Stimulated activated CD8-positive, alpha-beta memory T cell treated with anti-CD3 and anti-CD28 coated beads, Interleukin-7, amount 100 ng/mL, for 24 hours (primary cell): Measurements from ENCODE around the gene CCDC183.
"Not testable (repeated sequence)": the region's sequence is repeated elsewhere in the genome, so short reads cannot be mapped to it uniquely, and the experiment has no call there.

ENCODE experiments used
- DNase-seq: peaks from one replicate; pipeline ENCODE4 v3.0.0-alpha.2; 2020; ENCODE audit warnings: low read depth

CCDC183 gene

DNA sequence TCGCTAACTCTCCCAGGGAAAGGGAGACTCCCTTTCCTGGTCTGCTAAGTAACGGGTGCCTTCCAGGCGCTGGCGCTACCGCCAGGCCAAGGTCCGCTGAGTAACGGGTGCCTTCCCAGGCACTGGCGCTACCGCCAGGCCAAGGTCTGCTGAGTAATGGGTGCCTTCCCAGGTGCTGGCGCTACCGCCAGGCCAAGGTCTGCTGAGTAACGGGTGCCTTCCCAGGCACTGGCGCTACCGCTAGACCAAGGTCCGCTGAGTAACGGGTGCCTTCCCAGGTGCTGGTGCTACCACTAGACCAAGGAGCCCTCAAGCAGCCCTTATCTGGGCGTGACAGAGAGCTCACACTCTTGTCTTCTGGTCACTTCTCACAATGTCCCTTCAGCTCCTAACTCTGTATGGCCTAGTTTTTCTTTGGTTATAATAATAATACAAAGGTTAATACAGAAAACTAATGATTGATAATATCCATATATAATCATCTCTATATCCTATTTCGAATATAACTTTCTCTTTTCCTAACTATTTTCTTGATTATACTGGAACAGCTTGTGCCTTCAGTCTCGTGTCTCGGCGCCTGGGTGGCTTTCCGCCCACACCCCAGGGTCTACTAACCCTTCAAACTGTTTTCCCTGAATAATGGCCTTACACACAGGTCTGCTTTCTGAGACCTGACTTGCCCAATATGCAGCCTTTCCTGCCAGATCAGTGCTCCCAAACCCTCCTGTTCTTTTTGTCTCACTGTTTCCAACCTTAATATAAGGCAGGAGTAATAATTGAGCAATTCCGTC is 10.4 kb upstream of the CCDC183 start:
- not testable (repeated sequence) for DNase-seq

DNA sequence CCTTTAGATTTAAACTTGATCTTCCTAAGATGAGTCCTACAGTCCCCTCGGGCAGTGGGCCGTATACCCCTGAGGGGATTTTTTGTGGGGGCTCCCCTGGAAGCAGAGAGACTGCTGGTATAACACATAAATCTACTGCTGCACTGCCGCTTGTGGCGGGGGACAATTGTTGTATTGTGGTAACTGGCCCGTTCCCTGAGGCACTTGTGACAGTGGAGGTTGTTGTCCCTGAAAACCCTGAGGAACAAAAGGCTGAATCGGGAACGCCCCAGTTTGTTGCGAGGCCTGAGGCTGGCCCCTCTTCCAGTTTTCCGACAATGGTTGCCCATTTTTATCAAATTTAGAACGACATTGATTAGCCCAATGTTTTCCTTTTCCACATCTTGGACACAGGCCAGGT is 9.7 kb upstream of the CCDC183 start:
- no peak for DNase-seq

DNA sequence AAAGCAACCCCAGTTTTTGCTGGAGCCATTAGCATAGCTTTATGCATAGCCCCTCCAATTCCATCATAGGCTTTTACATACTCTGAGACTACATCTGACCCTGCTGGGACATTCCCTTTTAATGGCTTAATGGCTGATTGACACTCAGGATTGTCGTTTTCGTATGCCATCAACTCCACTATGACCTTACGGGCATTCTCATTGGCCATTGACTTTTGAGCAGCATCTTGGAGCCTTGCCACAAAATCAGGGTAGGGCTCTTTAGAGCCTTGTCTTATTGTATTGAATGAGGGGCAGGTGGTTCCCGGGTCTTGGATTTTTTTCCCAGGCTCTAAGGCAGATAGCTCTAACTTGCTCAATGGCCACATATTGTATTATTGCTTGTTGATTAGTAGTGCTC is 9.2 kb upstream of the CCDC183 start:
- DNase-seq, result not testable (repeated sequence)

DNA sequence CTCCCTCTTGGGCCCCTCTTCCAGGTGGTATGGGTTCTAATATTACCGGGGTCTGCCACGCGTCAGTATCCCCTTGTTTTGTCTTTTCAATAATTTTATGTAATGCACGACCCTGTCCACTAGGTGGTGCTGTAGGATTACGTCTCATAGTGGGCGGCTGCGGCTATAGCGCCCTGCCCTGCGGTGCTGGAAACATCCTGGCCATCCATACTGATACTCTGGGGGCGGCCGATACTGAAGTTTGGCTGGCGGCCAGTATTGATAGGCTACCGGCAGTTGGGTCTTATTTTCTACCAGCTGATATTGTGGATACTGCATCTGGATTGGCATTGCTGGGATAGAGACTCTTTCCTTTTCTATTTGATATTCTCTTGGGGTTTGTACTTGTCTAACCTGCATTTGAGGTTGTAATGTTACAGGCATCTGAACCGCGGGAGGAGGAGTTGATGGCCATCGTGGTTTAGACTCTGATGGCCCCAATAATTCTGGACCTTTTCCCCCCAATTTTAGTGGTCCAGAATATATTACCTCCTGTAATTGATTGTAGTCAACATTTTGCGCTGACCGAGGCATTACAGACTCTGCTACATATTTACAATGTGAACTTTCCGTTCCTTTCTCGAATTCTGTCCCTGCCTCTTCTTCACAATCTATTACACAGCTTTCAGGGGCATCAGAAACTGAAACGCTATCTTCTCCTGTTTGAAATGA is 8.3 kb upstream of the CCDC183 start:
- no peak for DNase-seq

DNA sequence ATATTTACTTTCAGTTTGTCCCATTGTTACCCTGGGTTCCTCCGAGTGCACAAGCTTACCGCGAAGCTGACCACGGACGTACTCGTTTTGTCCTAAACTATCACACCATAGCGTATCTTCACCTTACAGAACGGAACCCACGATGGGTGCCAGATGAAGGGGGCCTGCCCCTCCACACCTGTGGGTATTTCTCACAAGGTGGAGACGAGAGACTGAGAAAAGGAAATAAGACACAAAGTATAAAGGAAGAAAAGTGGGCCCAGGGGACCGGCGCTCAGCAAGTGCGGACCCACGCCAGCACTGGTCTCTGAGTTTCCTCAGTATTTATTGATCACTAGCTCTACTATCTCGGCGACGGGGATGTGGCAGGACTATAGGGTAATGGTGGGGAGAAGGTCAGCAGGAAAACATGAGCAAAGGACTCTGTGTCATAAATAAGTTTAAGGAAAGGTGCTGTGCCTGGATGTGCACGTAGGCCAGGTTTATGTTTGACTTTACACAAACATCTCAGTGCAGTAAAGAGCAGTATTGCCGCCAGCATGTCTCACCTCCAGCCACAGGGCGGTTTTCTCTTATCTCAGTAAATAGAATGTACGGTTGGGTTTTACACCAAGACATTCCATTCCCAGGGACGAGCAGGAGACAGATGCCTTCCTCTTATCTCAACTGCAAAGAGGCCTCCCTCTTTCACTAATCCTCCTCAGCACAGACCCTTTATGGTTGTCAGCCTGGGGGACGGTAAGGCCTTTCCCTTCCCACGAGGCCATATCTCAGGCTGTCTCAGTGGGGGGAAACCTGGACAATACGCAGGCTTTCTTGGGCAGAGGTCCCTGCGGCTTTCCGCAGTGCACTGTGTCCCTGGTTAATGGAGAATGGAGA is 7.3 kb upstream of the CCDC183 start:
- not testable (repeated sequence) for DNase-seq

DNA sequence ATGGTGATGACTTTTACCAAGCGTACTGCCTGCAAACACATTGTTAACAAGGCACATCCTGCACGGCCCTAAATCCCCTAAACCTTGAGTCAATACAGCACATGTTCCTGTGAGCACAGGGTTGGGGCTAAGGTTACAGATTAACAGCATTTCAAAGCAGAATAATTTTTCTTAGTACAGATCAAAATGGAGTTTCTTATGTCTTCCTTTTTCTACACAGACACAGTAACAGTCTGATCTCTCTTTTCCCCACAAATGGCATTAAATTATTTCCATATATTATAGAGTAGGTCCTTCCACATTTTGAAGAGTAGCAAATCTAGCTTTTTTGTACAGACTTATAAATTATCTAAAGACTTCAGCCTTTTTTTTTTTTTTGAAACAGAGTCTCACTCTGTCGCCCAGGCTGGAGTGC is 6.6 kb upstream of the CCDC183 start:
- no peak for DNase-seq

DNA sequence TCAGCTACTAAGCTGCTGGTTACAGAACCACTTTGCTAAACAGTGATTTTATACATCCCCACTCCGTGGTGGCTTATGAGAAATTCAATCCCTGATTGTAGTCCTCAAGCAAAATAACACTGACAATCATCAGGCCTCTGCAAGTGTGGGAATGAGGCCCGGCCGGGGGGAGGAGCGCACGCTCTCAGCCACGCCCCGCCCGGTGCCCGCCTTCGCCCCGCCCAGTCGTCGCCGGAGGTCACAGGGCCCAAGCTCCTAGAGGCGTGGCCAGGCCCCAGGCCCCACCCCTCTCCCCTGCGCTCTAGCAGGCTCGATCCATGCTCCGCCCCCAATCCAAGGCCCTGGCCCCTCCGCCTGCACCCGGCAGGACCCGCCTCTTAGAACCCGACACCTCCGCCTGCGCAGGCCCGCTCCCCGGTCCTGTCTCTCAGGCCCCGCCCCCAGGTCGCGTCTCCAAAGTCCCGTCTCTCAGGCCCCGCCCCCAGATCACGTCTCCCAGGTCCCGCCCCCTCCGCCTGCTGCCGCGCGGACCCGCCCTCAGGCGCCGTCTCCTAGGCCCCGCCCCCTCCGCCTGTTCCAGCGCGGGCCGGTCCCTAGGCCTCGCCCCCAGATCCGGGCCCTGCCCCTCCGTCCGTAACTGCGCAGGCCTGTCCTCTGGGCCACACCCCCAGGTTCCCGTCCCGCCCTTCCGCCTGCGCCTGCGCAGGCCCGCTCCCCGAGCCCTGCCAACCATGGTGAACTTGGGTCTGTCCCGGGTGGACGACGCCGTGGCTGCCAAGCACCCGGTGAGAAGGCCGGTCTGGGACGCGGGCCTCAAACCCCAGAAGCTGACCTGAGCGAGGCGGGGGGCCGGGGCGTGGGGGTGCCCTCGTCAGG is 5.3 kb upstream of the CCDC183 start, which contains the start of gene TMEM141:
Gene TMEM141, plus strand, starts transcription at position 705 of the 876 bp plus-strand sequence. Its CDS starts 27 bp downstream, at position 732.
- DNase-seq, result peak; percentile 99

DNA sequence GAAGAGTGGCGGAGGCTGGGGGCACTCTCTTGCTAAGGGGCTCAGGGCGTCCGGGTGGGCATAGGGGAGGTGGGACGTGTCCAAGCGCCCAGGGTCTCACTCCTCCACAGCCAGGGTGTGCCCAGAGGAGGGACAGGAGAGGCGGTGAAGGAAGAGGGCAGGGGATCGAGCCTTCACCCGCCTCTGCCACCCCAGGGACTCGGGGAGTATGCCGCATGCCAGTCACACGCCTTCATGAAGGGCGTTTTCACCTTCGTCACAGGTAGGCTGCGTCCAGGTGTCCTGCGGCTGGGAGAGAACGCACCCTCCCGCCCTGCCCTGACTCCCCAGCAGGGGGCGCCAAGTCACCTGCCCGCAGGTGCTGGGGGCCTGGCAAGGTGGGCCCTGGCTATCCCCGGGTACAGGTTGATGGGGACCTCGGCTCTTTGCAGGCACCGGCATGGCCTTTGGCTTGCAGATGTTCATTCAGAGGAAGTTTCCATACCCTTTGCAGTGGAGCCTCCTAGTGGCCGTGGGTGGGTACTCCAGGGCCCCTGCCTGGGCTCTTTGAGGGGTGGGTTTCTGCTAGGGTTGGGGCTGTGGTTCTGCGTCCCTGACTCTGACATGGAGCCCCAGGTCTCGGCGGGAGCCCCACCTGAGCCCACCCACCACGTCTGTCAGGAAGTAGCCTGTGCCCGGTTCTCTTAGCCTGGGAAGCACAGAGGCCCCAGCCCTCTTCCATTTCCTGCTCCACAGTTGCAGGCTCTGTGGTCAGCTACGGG is 4.4 kb upstream of the CCDC183 start:
- DNase-seq, result no peak

DNA sequence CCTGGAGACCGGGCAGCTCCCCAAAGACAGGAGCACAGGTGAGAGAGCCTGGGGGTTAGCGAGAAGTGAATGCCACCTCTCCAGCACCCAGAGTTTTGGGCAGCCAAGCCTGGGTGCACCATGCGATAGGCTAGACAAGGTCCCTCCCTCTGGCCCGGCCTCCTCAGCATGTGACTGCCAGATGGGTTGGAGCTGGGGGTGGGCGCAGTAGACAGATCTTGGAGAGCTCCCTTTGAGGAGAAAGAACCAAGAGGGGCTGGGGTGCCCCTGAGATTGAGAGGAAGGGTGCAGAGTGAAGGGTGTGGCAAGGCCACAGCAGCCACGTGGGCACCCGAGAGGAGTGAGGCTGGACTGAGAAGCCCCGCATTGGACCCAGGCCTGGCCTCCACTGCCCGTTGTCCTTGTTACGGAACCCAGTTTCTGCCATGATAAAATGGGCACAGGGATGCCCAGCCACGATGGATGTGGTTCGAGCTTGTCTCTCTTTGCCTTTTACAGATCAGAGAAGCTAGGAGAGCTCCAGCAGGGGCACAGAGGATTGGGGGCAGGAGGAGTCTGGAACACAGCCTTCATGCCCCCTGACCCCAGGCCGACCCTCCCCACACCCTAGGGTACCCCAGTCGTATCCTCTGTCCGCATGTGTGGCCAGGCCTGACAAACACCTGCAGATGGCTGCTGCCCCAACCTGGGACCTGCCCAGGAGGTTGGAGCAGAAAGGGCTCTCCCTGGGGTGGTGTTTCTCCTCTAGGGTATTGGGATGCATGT is 3.6 kb upstream of the CCDC183 start:
- no peak for DNase-seq

DNA sequence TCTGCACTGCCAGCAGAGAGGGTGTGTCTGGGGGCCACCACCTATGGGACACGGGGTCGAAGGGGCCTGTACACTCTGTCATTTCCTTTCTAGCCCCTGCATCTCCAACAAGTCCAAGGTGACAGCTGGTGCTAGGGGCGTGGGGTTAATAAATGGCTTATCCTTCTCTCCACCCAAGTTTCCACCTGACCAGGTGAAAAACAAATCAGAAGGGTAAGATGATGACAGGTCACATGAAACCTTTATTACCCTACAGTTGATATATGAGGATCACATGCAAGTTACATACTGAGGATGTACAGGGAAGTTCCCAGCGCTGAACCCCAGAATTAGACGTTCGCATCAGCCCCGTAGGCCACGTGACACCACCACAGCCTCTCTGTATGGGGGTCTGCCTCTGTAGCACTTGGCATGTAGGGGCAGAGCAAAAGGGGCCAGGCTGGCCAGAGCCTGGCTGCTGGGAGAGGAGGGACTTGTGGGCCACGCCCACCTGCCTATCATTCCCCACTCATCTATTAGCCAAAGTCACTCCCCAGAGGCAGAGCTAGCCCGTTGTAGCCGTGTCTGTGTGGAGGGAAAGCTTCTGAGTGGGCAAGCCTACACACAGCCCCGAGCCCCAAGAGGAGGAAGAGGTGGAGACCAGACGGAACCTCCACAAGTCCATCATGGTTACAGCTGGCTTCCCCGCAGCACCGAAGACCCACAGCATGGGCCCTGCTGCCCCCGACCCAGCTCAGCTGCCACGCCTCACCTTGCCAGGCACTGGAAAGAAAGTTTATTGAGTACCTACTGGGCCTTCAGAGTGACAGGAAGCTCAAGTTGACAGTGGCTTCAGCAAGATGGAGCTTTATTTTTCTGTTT is 2.8 kb upstream of the CCDC183 start:
- DNase-seq, result no peak

DNA sequence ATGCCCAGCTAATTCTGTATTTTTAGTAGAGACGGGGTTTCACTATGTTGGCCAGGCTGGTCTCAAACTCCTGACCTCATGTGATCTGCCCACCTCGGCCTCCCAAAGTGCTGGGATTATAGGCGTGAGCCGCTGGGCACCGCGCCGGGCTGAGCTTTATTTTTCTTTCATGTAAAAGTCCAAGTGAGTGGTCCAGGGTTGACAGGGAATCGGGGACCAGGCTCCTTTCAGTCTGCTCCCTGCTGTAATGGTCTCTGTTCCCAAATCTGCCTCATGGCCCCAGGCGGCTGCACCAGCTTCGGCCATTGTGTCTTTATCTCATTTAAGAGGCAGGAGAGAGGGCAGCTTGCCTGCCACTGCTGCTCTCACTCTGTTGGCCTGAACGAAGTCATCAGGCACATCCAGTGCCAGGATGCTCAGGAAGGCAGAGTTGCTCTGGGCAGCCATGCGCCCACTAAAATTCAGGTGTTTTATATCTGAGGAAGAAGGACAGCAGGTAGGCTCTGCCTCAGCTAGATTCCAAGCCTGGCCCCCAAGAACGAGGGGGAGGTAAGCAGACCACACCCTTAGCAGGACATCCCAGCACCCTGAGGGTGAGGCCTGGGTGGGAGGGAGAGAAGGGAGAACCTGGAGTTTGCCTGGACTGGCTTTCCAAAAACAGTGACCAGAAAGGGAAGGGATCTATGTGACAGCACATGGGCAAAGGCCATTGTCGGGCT is 1.7 kb upstream of the CCDC183 start:
- no peak for DNase-seq

DNA sequence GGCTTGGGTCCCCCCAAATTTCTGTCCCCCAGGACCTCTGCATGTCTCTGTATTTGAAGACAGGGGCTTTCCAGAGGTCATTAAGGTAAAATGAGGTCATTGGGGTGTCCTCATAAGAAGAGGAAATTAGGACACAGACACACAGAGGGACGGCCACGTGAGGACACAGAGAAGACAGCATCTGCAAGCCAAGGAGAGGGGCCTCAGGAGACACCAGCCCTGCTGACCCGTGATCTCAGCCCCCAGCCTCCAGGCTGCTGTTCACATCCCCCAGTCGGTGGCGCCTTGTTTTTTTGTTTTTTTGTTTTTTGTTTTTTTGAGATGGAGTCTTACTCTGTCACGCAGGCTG is 1.2 kb upstream of the CCDC183 start:
- no peak for DNase-seq

DNA sequence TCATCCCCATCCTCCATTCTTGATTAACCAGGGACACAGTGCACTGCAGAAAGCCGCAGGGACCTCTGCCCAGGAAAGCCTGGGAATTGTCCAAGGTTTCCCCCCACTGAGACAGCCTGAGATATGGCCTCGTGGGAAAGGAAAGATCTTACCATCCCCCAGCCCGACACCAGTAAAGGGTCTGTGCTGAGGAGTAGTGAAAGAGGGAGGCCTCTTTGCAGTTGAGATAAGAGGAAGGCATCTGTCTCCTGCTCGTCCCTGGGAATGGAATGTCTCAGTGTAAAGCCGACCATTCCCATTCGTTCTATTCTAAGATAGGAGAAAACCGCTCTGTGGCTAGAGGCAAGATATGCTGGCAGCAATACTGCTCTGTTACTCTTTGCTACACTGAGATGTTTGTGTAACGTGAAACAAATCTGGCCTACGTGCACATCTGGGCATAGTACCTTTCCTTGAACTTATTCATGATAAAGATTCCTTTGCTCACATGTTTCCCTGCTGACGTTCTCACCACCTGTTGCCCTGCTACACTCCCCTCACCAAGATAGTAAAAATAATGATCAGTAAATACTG is 723 bp downstream of the CCDC183 start:
- not testable (repeated sequence) for DNase-seq

DNA sequence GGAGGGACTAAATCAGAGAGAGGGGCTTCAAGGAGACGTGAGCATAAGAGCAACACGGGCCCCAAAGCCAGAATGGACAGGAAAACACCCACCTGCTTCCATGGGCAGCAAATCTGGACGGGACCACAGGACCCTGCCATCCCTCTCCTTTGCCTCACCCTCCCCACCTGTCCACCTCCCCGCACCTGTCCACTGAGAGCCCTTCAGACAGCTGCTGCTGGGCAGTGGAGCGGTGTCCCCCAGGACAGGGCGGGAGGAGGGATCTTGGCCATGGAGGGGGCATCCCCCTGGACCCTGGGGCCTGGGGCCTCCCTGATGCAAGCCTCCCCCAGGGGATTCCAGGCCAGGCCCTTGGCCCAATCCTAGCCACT is 2.6 kb downstream of the CCDC183 start:
- DNase-seq, result no peak

DNA sequence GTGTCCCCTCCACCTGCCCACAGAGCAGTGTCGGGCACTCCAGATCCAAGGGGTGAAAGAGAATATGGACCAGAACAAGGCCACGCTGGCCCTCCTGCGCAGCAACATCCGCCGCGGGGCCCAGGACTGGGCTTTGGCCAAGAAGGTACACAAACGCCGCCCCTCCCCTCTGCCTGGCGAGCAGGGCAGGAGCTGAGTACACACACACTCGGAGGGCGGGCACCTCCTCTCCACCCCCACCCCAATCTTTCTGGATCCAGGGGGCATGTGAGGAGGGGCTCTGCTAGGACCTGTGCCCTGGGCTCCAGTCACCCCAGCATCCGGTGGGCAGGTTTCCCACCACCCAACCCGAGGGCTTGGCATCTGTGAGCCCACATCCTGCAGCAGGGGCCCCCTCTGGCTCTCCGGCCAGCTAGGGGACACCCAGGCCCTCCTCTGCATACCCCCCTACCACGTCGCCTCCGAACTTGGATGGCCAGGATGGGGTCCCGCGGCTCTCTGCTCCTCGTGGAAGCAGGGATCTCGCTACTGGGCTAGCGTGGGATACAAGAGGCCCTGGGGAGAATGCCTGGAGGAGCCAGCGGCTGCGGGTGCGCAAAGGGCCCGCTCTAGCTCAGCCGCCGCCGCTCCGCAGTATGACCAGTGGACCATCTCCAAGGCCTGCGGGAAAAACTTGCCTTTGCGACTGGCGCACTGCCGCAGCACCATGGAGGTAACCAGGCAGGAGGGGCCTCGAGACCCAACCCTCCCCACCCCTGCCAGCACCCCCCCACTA is 3.1 kb downstream of the CCDC183 start:
- no peak for DNase-seq

DNA sequence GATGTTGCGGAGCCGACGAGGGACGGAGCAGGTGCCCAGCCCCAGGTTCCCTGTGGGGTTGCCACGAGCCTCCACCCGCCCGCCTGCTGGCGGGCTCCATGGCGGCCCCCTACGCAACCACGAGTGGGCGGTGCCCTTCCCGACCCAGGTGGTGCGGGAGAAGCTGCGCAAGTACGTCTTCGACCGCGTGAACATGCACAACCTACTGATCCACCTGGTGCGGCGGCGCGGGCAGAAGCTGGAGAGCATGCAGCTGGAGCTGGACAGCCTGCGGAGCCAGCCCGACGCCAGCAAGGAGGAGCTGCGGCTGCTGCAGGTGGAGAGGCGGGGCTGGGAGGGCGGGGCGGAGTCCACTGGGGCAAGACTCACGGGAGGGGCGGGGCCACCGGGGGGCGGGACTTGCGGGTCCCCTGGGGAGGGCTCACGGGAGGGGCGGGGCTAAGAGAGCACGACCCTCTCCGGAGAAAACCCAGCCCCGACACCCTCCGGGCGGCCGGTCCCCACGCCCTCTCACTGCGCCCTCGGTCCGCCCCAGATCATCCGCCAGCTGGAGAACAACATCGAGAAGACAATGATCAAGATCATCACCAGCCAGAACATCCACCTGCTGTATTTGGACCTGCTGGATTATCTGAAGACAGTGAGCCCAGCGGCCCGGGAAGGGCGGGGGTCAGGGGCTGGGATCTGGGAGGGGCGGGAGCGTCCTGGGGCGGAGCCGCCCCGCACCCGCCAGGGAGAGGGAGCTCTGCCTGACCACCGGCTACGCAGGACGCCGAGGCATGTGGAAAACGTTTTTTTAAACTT is 3.9 kb downstream of the CCDC183 start:
- peak; percentile 81 for DNase-seq
